ENCODE results near the gene LITAF. TPM values are rescaled to one million over a fixed set of nuclear protein-coding genes. Genes with fewer than 3 reads are reported as not detected.

Gene LITAF
- total and polyA plus RNA-seq, 2 of the 4 experiments (the other 2 are of a cell fraction), result 113 to 206 TPM

- TF ChIP-seq NFE2L2 (IDR thresholded peaks at IDR 0.05; ENCODE audit: low read depth, low read length) (no peak), SMC3 (IDR thresholded peaks at IDR 0.05; ENCODE audit: low read depth, low read length) (no peak), CEBPB (IDR thresholded peaks at IDR 0.05; ENCODE audit: low read depth, low read length) (no peak), RFX5 (IDR thresholded peaks at IDR 0.05; ENCODE audit: low read depth, low read length) (no peak), FOS (IDR thresholded peaks at IDR 0.05; ENCODE audit: low read depth, low read length) (no peak), CHD1 (IDR thresholded peaks at IDR 0.05; ENCODE audit: low read depth, low read length) (no peak), BHLHE40 (IDR thresholded peaks at IDR 0.05; ENCODE audit: low read depth, low read length) (no peak), POLR2A (IDR thresholded peaks at IDR 0.05; ENCODE audit: low read depth, low read length) (no peak), USF2 (IDR thresholded peaks at IDR 0.05; ENCODE audit: low read depth, low read length) (no peak), RAD21 (IDR thresholded peaks at IDR 0.05; ENCODE audit: low read length) (no peak), MXI1 (IDR thresholded peaks at IDR 0.05; ENCODE audit: borderline replicate concordance, low read depth, low read length) (no peak), MAZ (IDR thresholded peaks at IDR 0.05; ENCODE audit: borderline replicate concordance, low read depth, low read length) (no peak)
- TF ChIP-seq, protein P1, sequence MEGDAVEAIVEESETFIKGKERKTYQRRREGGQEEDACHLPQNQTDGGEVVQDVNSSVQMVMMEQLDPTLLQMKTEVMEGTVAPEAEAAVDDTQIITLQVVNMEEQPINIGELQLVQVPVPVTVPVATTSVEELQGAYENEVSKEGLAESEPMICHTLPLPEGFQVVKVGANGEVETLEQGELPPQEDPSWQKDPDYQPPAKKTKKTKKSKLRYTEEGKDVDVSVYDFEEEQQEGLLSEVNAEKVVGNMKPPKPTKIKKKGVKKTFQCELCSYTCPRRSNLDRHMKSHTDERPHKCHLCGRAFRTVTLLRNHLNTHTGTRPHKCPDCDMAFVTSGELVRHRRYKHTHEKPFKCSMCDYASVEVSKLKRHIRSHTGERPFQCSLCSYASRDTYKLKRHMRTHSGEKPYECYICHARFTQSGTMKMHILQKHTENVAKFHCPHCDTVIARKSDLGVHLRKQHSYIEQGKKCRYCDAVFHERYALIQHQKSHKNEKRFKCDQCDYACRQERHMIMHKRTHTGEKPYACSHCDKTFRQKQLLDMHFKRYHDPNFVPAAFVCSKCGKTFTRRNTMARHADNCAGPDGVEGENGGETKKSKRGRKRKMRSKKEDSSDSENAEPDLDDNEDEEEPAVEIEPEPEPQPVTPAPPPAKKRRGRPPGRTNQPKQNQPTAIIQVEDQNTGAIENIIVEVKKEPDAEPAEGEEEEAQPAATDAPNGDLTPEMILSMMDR (conservative IDR thresholded peaks at IDR 0.05; ENCODE audit: low read depth, low read length), result no peak
- Histone ChIP-seq H3K9ac (ENCODE audit: low read depth, low read length) (no peak overlapping the region), H3K36me3 (ENCODE audit: control insufficient read depth, insufficient read depth, low read length) (no peaks in the 10 kb centered on the region), H3K27me3 (ENCODE audit: control insufficient read depth, insufficient read depth, low read length) (no peaks in the 10 kb centered on the region), H2AK5ac (ENCODE audit: low read depth, low read length) (no peak overlapping the region), H3K4me2 (ENCODE audit: low read depth, low read length) (no peak overlapping the region), H3K27ac (ENCODE audit: insufficient read depth, low read length) (no peak overlapping the region), H4K8ac (ENCODE audit: low read depth in 2 of 2, low read length in 2 of 2) (no peak overlapping the region), H2AK9ac (replicated peaks; ENCODE audit: low read depth, low read length, poor library complexity) (peak overlapping the region; percentile 78), H2BK120ac (ENCODE audit: low read depth, low read length) (no peak overlapping the region), H3K4me1 (ENCODE audit: control insufficient read depth, insufficient read depth, low read length) (no peaks in the 10 kb centered on the region), H2BK20ac (ENCODE audit: low read depth, low read length) (no peak overlapping the region), H2AFZ (replicated peaks; ENCODE audit: low read length, poor library complexity) (no peak overlapping the region), H3K4me3 (ENCODE audit: insufficient read depth, low read depth, low read length) (no peak overlapping the region), H4K91ac (ENCODE audit: insufficient read depth, low read depth, low read length) (no peak overlapping the region), H3K14ac (replicated peaks; ENCODE audit: low read depth, low read length) (no peak overlapping the region), H2BK5ac (ENCODE audit: low read depth, low read length, poor library complexity, severe bottlenecking) (no peak overlapping the region), H3K4ac (ENCODE audit: low read depth, low read length) (no peak overlapping the region), H3K9me1 (ENCODE audit: insufficient read depth, low read length) (no peaks in the 10 kb centered on the region; the same call in 1 of the 2 replicates), H4K20me1 (ENCODE audit: insufficient read depth, low read length) (no peaks in the 10 kb centered on the region), H3K23ac (ENCODE audit: low read depth, low read length) (no peak overlapping the region), H3K79me1 (ENCODE audit: low read depth in 1 of 2, low read length in 2 of 2) (no peaks in the 10 kb centered on the region), H4K5ac (ENCODE audit: low read depth, low read length) (no peak overlapping the region), H2BK15ac (ENCODE audit: low read depth, low read length) (no peak overlapping the region), H3K18ac (ENCODE audit: low read depth, low read length) (no peak overlapping the region), H3K9me3 (ENCODE audit: control insufficient read depth, insufficient read depth, low read length) (no peaks in the 10 kb centered on the region), H3K56ac (ENCODE audit: extremely low read depth, insufficient read depth, low read length) (no peak overlapping the region)
- DNase-seq (no peak), ATAC-seq (ENCODE audit: low read depth) (no peak)
- 86% methylated on average over 1 of the region's 4 CpGs; no CpG with 5 or more reads in 1 of the 2 experiments for WGBS, 2 experiments (ENCODE audit: extremely low coverage in 2 of 2, insufficient read length in 1 of 2)
- intact Hi-C loops (cut with micrococcal nuclease), result no loop called here
- POLR2A ChIA-PET (ENCODE audit: unreplicated experiment), result no interaction called here
- CTCF ChIA-PET, result interaction anchor here (1.1 kb wide), 1 partner anchor 258 kb away, joined by 3 read pairs; the partner anchor contains the start of gene ZC3H7A
- in situ Hi-C loops (cut with MboI; ENCODE audit: low sequenced_read_pairs), result loop anchor here (25.0 kb wide), 1 partner anchor 577 kb away; no protein-coding TSS in a partner anchor
- BruUV-seq (replicated peaks), result no TSS peak
- dilution Hi-C loops (cut with HindIII; ENCODE audit: low sequenced_read_pairs, unreplicated experiment), result no loop called here
These were observed 47.1 kb downstream of the LITAF start for GRCh38 chr16:11539641-11540050.
